IPS-15b (cell line): ENCODE measurements around the gene CCDC24.
A peak's percentile ranks its signal among the peaks of the same experiment; 100 is the strongest.

Source experiments
- H3K27me3 ChIP-seq: one replicate; pipeline ENCODE4 v1.6.1; 2013; ENCODE audit warnings: low read length; ENCODE audit not compliant: control insufficient read depth, insufficient read depth
- H3K36me3 ChIP-seq: one replicate; pipeline ENCODE4 v1.6.1; 2013; ENCODE audit warnings: low read length; ENCODE audit not compliant: control insufficient read depth, insufficient read depth
- H3K4me1 ChIP-seq: one replicate; pipeline ENCODE4 v1.6.1; 2013; ENCODE audit warnings: mild to moderate bottlenecking, low read length; ENCODE audit not compliant: control insufficient read depth, insufficient read depth
- H3K4me3 ChIP-seq: one replicate; pipeline ENCODE4 v1.5.1; 2013; ENCODE audit warnings: low read depth, low read length
- H3K9ac ChIP-seq: one replicate; pipeline ENCODE4 v1.6.1; 2013; ENCODE audit warnings: low read depth, mild to moderate bottlenecking, low read length
- H3K9me3 ChIP-seq: one replicate; pipeline ENCODE4 v1.6.1; 2013; ENCODE audit warnings: mild to moderate bottlenecking, low read length; ENCODE audit not compliant: control insufficient read depth, insufficient read depth

The CCDC24 gene

GRCh38 chr1:43977376-43978263 is 13.8 kb upstream of the CCDC24 start:
- Histone ChIP-seq H3K4me1 (peaks cover 11% of the 10 kb centered on the region), H3K36me3 (peaks cover 24% of the 10 kb centered on the region)

GRCh38 chr1:43978264-43978550 is 13.2 kb upstream of the CCDC24 start:
- Histone ChIP-seq H3K4me3 (peak overlapping the region; percentile 79), H3K9ac (no peak overlapping the region), H3K36me3 (peaks cover 24% of the 10 kb centered on the region)

More at GRCh38 chr1:43977376-43978263, 13.8 kb upstream of the CCDC24 start:
- Histone ChIP-seq H3K9ac (no peak overlapping the region), H3K4me3 (no peak overlapping the region), H3K27me3 (no peaks in the 10 kb centered on the region), H3K9me3 (no peaks in the 10 kb centered on the region)

GRCh38 chr1:43978551-43979260 is 12.7 kb upstream of the CCDC24 start, which contains the start of gene B4GALT2:
B4GALT2 (plus strand) TSS chr1:43979210; CDS start chr1:43981161, 1,951 bp downstream.
- Histone ChIP-seq H3K9ac (peak within 1 kb of the TSS; percentile 77), H3K9me3 (no peaks in the 10 kb centered on the region), H3K4me1 (peaks cover 11% of the 10 kb centered on the region), H3K36me3 (peaks cover 24% of the 10 kb centered on the region), H3K27me3 (no peaks in the 10 kb centered on the region), H3K4me3 (peak within 1 kb of the TSS; percentile 79)

More at GRCh38 chr1:43978264-43978550, 13.2 kb upstream of the CCDC24 start:
- no peaks in the 10 kb centered on the region for H3K27me3 ChIP-seq
- no peaks in the 10 kb centered on the region for H3K9me3 ChIP-seq
- H3K4me1 ChIP-seq: peaks cover 11% of the 10 kb centered on the region

- Histone ChIP-seq H3K9ac (no peak overlapping the region), H3K27me3 (no peaks in the 10 kb centered on the region), H3K4me1 (peaks cover 8% of the 10 kb centered on the region), H3K36me3 (peaks cover 26% of the 10 kb centered on the region), H3K4me3 (peak overlapping the region; percentile 55), H3K9me3 (no peaks in the 10 kb centered on the region)
Observed at GRCh38 chr1:43979261-43979527, 12.2 kb upstream of the CCDC24 start.

GRCh38 chr1:43979528-43980254 is 11.7 kb upstream of the CCDC24 start:
- peaks cover 8% of the 10 kb centered on the region for H3K4me1 ChIP-seq
- H3K9ac ChIP-seq: peak overlapping the region; percentile 77
- H3K36me3 ChIP-seq: peaks cover 28% of the 10 kb centered on the region
- no peaks in the 10 kb centered on the region for H3K9me3 ChIP-seq
- H3K27me3 ChIP-seq: no peaks in the 10 kb centered on the region
- peak overlapping the region; percentile 55 for H3K4me3 ChIP-seq

- Histone ChIP-seq H3K36me3 (peaks cover 31% of the 10 kb centered on the region), H3K4me3 (peak overlapping the region; percentile 55), H3K9me3 (no peaks in the 10 kb centered on the region), H3K4me1 (peaks cover 8% of the 10 kb centered on the region), H3K27me3 (no peaks in the 10 kb centered on the region), H3K9ac (peak overlapping the region; percentile 77)
Observed at GRCh38 chr1:43980255-43981134, 10.9 kb upstream of the CCDC24 start.

- peaks cover 8% of the 10 kb centered on the region for H3K4me1 ChIP-seq
- H3K36me3 ChIP-seq: peaks cover 32% of the 10 kb centered on the region
- H3K9ac ChIP-seq: no peak overlapping the region
- no peaks in the 10 kb centered on the region for H3K27me3 ChIP-seq
- no peaks in the 10 kb centered on the region for H3K9me3 ChIP-seq
- H3K4me3 ChIP-seq: no peak overlapping the region
Observed at GRCh38 chr1:43981135-43981491, 10.3 kb upstream of the CCDC24 start.

GRCh38 chr1:43981636-43982035 is 9.8 kb upstream of the CCDC24 start:
- Histone ChIP-seq H3K9me3 (no peaks in the 10 kb centered on the region), H3K36me3 (peaks cover 27% of the 10 kb centered on the region), H3K4me3 (no peak overlapping the region), H3K27me3 (no peaks in the 10 kb centered on the region), H3K9ac (no peak overlapping the region), H3K4me1 (peaks cover 8% of the 10 kb centered on the region)

GRCh38 chr1:43982241-43982640 is 9.2 kb upstream of the CCDC24 start:
- Histone ChIP-seq H3K4me1 (peaks cover 8% of the 10 kb centered on the region), H3K27me3 (no peaks in the 10 kb centered on the region), H3K4me3 (no peak overlapping the region), H3K36me3 (peaks cover 22% of the 10 kb centered on the region), H3K9me3 (no peaks in the 10 kb centered on the region), H3K9ac (no peak overlapping the region)

- Histone ChIP-seq H3K9ac (no peak overlapping the region), H3K9me3 (no peaks in the 10 kb centered on the region), H3K4me3 (no peak overlapping the region), H3K4me1 (peaks cover 8% of the 10 kb centered on the region), H3K36me3 (peaks cover 19% of the 10 kb centered on the region), H3K27me3 (no peaks in the 10 kb centered on the region)
Observed at GRCh38 chr1:43982808-43983207, 8.6 kb upstream of the CCDC24 start.

- no peak overlapping the region for H3K4me3 ChIP-seq
- no peaks in the 10 kb centered on the region for H3K27me3 ChIP-seq
- no peaks in the 10 kb centered on the region for H3K9me3 ChIP-seq
- peaks cover 8% of the 10 kb centered on the region for H3K4me1 ChIP-seq
- peaks cover 19% of the 10 kb centered on the region for H3K36me3 ChIP-seq
- H3K9ac ChIP-seq: no peak overlapping the region
Observed at GRCh38 chr1:43983253-43983899, 8.0 kb upstream of the CCDC24 start.
